ENCODE measurements around the gene KCNJ2. TPM values are rescaled to one million over a fixed set of nuclear protein-coding genes. Genes with fewer than 3 reads are reported as not detected.

Gene KCNJ2
- total and polyA plus RNA-seq, 4 donors = 0.47 to 2.7 (median 1.4) TPM

DNA sequence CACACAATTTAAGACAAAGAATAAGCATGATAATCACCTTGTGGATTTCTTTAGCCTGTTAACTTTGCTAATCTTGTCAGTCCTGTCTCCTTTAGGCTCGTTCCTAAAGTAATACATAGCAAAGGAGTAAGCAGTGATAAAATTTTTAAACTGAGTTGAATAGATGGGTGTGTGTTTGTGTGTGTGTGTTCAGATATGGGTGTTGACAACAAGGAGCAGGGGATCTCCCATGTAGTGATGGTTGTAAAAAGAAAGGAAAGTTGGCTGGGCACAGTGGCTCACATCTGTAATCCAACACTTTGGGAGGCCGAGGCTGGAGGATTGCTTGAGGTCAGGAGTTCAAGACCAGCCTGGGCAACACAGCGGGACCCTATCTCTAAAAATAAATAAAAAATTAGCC lies 44.6 kb upstream of the KCNJ2 start (continued):
- TF ChIP-seq REST (IDR thresholded peaks at IDR 0.05) = no peak
- TF ChIP-seq, protein P1, sequence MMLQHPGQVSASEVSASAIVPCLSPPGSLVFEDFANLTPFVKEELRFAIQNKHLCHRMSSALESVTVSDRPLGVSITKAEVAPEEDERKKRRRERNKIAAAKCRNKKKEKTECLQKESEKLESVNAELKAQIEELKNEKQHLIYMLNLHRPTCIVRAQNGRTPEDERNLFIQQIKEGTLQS (IDR thresholded peaks at IDR 0.05) = no peak

- no peak for DNase-seq (ENCODE audit: low spot score)
- H3K36me3 ChIP-seq (ENCODE audit: control insufficient read depth in 4 of 4, insufficient read depth in 3 of 4, low read depth in 1 of 4, low read length in 3 of 4) = no peaks in the 10 kb centered on the region
- H3K9me3 ChIP-seq (ENCODE audit: control insufficient read depth in 4 of 4, low read length in 3 of 4) = peaks cover 0 to 2% (median 0%) of the 10 kb centered on the region in 4 donors
- H3K4me1 ChIP-seq (ENCODE audit: control insufficient read depth in 4 of 4, insufficient read depth in 4 of 4, low read length in 3 of 4) = no peaks in the 10 kb centered on the region
- no peak overlapping the region for H3K9ac ChIP-seq (ENCODE audit: low read depth in 1 of 2, low read length in 2 of 2)
- no peak overlapping the region for H3K4me3 ChIP-seq (ENCODE audit: low read depth in 1 of 3, low read length in 3 of 3)
- 92% methylated on average over 6 of the region's 6 CpGs for WGBS
- no peak for TF ChIP-seq RAD21 (IDR thresholded peaks at IDR 0.05)
- TF ChIP-seq FOXA2 (IDR thresholded peaks at IDR 0.05) = no peak
- TF ChIP-seq GABPA (IDR thresholded peaks at IDR 0.05 in 1 of 2, conservative IDR thresholded peaks at IDR 0.05 in 1 of 2) = no peak
- no peak for TF ChIP-seq FOXA1 (IDR thresholded peaks at IDR 0.05)
- no peak for TF ChIP-seq MAX (IDR thresholded peaks at IDR 0.05)
- no peak for TF ChIP-seq EGR1 (IDR thresholded peaks at IDR 0.05; ENCODE audit: low read depth in 2 of 2)
- TF ChIP-seq NR2F2 (IDR thresholded peaks at IDR 0.05) = no peak
- no peak for TF ChIP-seq REST (IDR thresholded peaks at IDR 0.05)
- TF ChIP-seq HNF4G (IDR thresholded peaks at IDR 0.05) = no peak
- no peak for TF ChIP-seq JUND (IDR thresholded peaks at IDR 0.05)
- TF ChIP-seq HNF4A (conservative IDR thresholded peaks at IDR 0.05) = no peak
- no peak for TF ChIP-seq TAF1 (conservative IDR thresholded peaks at IDR 0.05)
- TF ChIP-seq, protein P1 (IDR thresholded peaks at IDR 0.05) = no peak
- no peak for TF ChIP-seq RXRA (IDR thresholded peaks at IDR 0.05)
- TF ChIP-seq, protein P2, sequence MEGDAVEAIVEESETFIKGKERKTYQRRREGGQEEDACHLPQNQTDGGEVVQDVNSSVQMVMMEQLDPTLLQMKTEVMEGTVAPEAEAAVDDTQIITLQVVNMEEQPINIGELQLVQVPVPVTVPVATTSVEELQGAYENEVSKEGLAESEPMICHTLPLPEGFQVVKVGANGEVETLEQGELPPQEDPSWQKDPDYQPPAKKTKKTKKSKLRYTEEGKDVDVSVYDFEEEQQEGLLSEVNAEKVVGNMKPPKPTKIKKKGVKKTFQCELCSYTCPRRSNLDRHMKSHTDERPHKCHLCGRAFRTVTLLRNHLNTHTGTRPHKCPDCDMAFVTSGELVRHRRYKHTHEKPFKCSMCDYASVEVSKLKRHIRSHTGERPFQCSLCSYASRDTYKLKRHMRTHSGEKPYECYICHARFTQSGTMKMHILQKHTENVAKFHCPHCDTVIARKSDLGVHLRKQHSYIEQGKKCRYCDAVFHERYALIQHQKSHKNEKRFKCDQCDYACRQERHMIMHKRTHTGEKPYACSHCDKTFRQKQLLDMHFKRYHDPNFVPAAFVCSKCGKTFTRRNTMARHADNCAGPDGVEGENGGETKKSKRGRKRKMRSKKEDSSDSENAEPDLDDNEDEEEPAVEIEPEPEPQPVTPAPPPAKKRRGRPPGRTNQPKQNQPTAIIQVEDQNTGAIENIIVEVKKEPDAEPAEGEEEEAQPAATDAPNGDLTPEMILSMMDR (IDR thresholded peaks at IDR 0.05; ENCODE audit: low read depth, low read length, missing input control) = no peak
- no peak for TF ChIP-seq SP1 (IDR thresholded peaks at IDR 0.05)
- TF ChIP-seq, protein P3, sequence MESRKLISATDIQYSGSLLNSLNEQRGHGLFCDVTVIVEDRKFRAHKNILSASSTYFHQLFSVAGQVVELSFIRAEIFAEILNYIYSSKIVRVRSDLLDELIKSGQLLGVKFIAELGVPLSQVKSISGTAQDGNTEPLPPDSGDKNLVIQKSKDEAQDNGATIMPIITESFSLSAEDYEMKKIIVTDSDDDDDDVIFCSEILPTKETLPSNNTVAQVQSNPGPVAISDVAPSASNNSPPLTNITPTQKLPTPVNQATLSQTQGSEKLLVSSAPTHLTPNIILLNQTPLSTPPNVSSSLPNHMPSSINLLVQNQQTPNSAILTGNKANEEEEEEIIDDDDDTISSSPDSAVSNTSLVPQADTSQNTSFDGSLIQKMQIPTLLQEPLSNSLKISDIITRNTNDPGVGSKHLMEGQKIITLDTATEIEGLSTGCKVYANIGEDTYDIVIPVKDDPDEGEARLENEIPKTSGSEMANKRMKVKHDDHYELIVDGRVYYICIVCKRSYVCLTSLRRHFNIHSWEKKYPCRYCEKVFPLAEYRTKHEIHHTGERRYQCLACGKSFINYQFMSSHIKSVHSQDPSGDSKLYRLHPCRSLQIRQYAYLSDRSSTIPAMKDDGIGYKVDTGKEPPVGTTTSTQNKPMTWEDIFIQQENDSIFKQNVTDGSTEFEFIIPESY (IDR thresholded peaks at IDR 0.05) = no peak
- H3K27ac ChIP-seq (ENCODE audit: low read depth in 1 of 2, low read length in 2 of 2) = no peak overlapping the region
- no peaks in the 10 kb centered on the region for H3K27me3 ChIP-seq (ENCODE audit: control insufficient read depth in 4 of 4, insufficient read depth in 4 of 4, low read length in 3 of 4)
Observed at GRCh38 chr17:70127221-70127873, 42.0 kb upstream of the KCNJ2 start.
